ENCODE measurements around the gene CDC16. TPM values are rescaled to one million over a fixed set of nuclear protein-coding genes. Genes with fewer than 3 reads are reported as not detected.
"Not testable (repeated sequence)": the region's sequence is repeated elsewhere in the genome, so short reads cannot be mapped to it uniquely, and the experiment has no call there.

The CDC16 gene
- total and polyA plus RNA-seq, 2 experiments from 2014 or later: 57.8 to 58.5 TPM

- no peak overlapping the region for H3K4me3 ChIP-seq
These were observed 38.1 kb upstream of the CDC16 start for GRCh38 chr13:114196629-114197028.

GRCh38 chr13:114198556-114198955, 36.1 kb upstream of the CDC16 start:
- no peaks in the 10 kb centered on the region for H3K36me3 ChIP-seq (replicated peaks; ENCODE audit: insufficient read depth, low read depth)
- no peak overlapping the region for H2AFZ ChIP-seq
- H3K27ac ChIP-seq: no peak overlapping the region
- H3K79me2 ChIP-seq: no peaks in the 10 kb centered on the region
- H3K9me3 ChIP-seq (ENCODE audit: low read depth): no peaks in the 10 kb centered on the region
- TF ChIP-seq EZH2 (IDR thresholded peaks at IDR 0.05; ENCODE audit: borderline replicate concordance): no peak
- no peak for TF ChIP-seq CTCF (IDR thresholded peaks at IDR 0.05; ENCODE audit: poor library complexity)
- TF ChIP-seq EZH2phosphoT487 (IDR thresholded peaks at IDR 0.05; ENCODE audit: low read depth, severe bottlenecking, unreplicated experiment): no peak
- H3K4me2 ChIP-seq: no peak overlapping the region
- 97% methylated on average over 15 of the region's 47 CpGs for WGBS (ENCODE audit: low lambda C conversion rate, missing lambda C conversion rate)
- DNase-seq (ENCODE audit: low spot score): no peak
- no peak overlapping the region for H3K4me3 ChIP-seq
- no peaks in the 10 kb centered on the region for H4K20me1 ChIP-seq (ENCODE audit: insufficient read depth, poor library complexity, severe bottlenecking)
- no peaks in the 10 kb centered on the region for H3K4me1 ChIP-seq (ENCODE audit: insufficient read depth)
- no peaks in the 10 kb centered on the region for H3K9me2 ChIP-seq (replicated peaks; ENCODE audit: insufficient read depth)
- H3K27me3 ChIP-seq: no peaks in the 10 kb centered on the region

More at GRCh38 chr13:114196629-114197028, 38.1 kb upstream of the CDC16 start:
- 76% methylated on average over 5 of the region's 5 CpGs for WGBS (ENCODE audit: low lambda C conversion rate, missing lambda C conversion rate)
- H3K4me1 ChIP-seq (ENCODE audit: insufficient read depth): no peaks in the 10 kb centered on the region
- no peak overlapping the region for H3K4me2 ChIP-seq
- H3K27ac ChIP-seq: no peak overlapping the region
- H3K27me3 ChIP-seq: no peaks in the 10 kb centered on the region
- no peaks in the 10 kb centered on the region for H3K79me2 ChIP-seq
- no peaks in the 10 kb centered on the region for H3K9me2 ChIP-seq (replicated peaks; ENCODE audit: insufficient read depth)
- no peaks in the 10 kb centered on the region for H3K9me3 ChIP-seq (ENCODE audit: low read depth)
- no peaks in the 10 kb centered on the region for H3K36me3 ChIP-seq (replicated peaks; ENCODE audit: insufficient read depth, low read depth)
- DNase-seq (ENCODE audit: low spot score): no peak
- TF ChIP-seq EZH2 (IDR thresholded peaks at IDR 0.05; ENCODE audit: borderline replicate concordance) (no peak), CTCF (IDR thresholded peaks at IDR 0.05; ENCODE audit: poor library complexity) (no peak), EZH2phosphoT487 (IDR thresholded peaks at IDR 0.05; ENCODE audit: low read depth, severe bottlenecking, unreplicated experiment) (no peak)
- H4K20me1 ChIP-seq (ENCODE audit: insufficient read depth, poor library complexity, severe bottlenecking): no peaks in the 10 kb centered on the region
- H2AFZ ChIP-seq: no peak overlapping the region

- H3K9me3 ChIP-seq (ENCODE audit: low read depth); H3K9me2 ChIP-seq (replicated peaks; ENCODE audit: insufficient read depth); H3K4me2 ChIP-seq; H3K79me2 ChIP-seq; H4K20me1 ChIP-seq (ENCODE audit: insufficient read depth, poor library complexity, severe bottlenecking); H3K4me3 ChIP-seq; H2AFZ ChIP-seq; H3K36me3 ChIP-seq (replicated peaks; ENCODE audit: insufficient read depth, low read depth); DNase-seq (ENCODE audit: low spot score); H3K27ac ChIP-seq; H3K4me1 ChIP-seq (ENCODE audit: insufficient read depth); H3K27me3 ChIP-seq: not testable (repeated sequence)
- no CpG with 5 or more reads among the region's 75 CpGs for WGBS (ENCODE audit: low lambda C conversion rate, missing lambda C conversion rate)
These were observed 35.2 kb upstream of the CDC16 start for GRCh38 chr13:114199526-114199925.

- Histone ChIP-seq H3K4me1 (ENCODE audit: insufficient read depth) (no peaks in the 10 kb centered on the region), H3K4me3 (no peak overlapping the region), H3K36me3 (replicated peaks; ENCODE audit: insufficient read depth, low read depth) (no peaks in the 10 kb centered on the region), H2AFZ (no peak overlapping the region), H3K27me3 (no peaks in the 10 kb centered on the region), H4K20me1 (ENCODE audit: insufficient read depth, poor library complexity, severe bottlenecking) (no peaks in the 10 kb centered on the region), H3K79me2 (no peaks in the 10 kb centered on the region), H3K9me2 (replicated peaks; ENCODE audit: insufficient read depth) (no peaks in the 10 kb centered on the region), H3K27ac (no peak overlapping the region), H3K9me3 (ENCODE audit: low read depth) (no peaks in the 10 kb centered on the region), H3K4me2 (no peak overlapping the region)
- TF ChIP-seq EZH2phosphoT487 (IDR thresholded peaks at IDR 0.05; ENCODE audit: low read depth, severe bottlenecking, unreplicated experiment) (no peak), EZH2 (IDR thresholded peaks at IDR 0.05; ENCODE audit: borderline replicate concordance) (no peak), CTCF (IDR thresholded peaks at IDR 0.05; ENCODE audit: poor library complexity) (no peak)
- 98% methylated on average over 18 of the region's 42 CpGs for WGBS (ENCODE audit: low lambda C conversion rate, missing lambda C conversion rate)
- DNase-seq (ENCODE audit: low spot score): no peak
These were observed 34.7 kb upstream of the CDC16 start for GRCh38 chr13:114199954-114200353.

All from hepatocyte (in vitro differentiated cells).